Measurements from ENCODE around the gene ARHGAP44.

ARHGAP44 gene

GRCh38 chr17:12936501-12936900 lies 147.2 kb downstream of the ARHGAP44 start:
- H3K27ac ChIP-seq = no peak overlapping the region
- TF ChIP-seq ZFX (IDR thresholded peaks at IDR 0.05; ENCODE audit: borderline replicate concordance) (no peak), CTCF (IDR thresholded peaks at IDR 0.05) (no peak)

DNA sequence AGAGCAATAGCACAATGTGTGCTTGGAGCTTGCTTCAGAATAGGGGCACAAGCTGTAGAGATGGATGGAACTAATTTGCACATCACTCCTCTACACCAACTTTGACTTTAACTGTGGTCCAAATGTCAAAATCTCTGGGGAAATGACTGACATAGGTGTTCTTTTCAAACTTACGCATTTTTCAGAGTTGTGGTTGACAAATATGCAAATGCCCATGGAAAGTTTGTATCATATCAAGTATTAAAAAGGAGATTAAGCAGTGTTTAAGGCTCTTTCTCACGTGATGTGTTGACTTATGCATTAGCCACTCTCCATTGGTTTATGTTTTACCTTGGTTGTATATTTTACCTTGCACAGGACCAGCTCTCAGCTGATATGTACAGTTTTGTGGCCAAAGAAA lies 151.4 kb downstream of the ARHGAP44 start:
- TF ChIP-seq ZFX (IDR thresholded peaks at IDR 0.05; ENCODE audit: borderline replicate concordance) = no peak
- no peak for TF ChIP-seq CTCF (IDR thresholded peaks at IDR 0.05)

GRCh38 chr17:12947047-12947446 lies 157.7 kb downstream of the ARHGAP44 start:
- no peak for TF ChIP-seq ZFX (IDR thresholded peaks at IDR 0.05; ENCODE audit: borderline replicate concordance)
- no peak for TF ChIP-seq CTCF (IDR thresholded peaks at IDR 0.05)

More for the DNA sequence above, 151.4 kb downstream of the ARHGAP44 start:
- no peak overlapping the region for H3K27ac ChIP-seq

GRCh38 chr17:12952012-12952411 lies 162.7 kb downstream of the ARHGAP44 start:
- H3K27ac ChIP-seq = no peak overlapping the region
- no peak for TF ChIP-seq CTCF (IDR thresholded peaks at IDR 0.05)
- TF ChIP-seq ZFX (IDR thresholded peaks at IDR 0.05; ENCODE audit: borderline replicate concordance) = no peak

More at GRCh38 chr17:12947047-12947446, 157.7 kb downstream of the ARHGAP44 start:
- no peak overlapping the region for H3K27ac ChIP-seq

DNA sequence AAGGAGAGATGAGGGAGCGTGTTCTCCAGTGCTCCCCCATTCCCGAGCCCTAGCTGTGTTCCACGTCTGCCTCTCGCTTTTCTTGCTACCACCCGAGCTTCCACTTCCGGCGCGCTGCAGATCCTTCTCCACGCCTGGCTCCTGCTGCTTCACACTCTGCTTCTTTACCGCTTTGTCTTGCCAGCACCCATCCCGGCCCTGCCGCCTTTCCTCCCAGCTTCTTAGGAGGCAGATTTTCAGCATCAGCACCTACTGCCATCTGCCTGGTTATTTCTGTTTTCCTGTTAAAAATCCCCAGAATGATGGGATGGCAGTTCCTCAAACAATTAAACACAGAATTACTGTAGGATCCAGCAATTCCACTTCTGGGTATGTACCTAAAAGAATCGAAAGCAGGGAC lies 163.9 kb downstream of the ARHGAP44 start:
- no peak overlapping the region for H3K27ac ChIP-seq
- TF ChIP-seq CTCF (IDR thresholded peaks at IDR 0.05) (no peak), ZFX (IDR thresholded peaks at IDR 0.05; ENCODE audit: borderline replicate concordance) (no peak)

DNA sequence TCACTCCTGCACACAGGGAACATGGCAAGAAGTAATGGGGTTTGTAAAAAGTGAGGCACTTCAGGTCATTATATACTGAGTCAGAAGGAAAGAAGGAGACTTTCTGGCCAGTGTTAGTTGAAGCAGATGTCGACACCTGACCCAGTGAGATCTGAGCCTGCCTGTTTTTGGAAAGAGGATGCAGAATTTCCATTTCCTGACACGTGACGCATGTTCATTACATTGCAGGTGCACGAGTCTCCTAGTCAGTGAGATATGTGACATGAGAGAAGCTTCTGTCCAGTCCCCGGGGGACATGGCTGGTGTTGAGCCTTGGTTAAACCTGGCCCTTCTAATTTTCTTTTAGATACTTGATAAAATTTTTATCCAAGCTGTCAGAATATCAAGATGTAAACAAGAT lies 166.2 kb downstream of the ARHGAP44 start:
- no peak overlapping the region for H3K27ac ChIP-seq

DNA sequence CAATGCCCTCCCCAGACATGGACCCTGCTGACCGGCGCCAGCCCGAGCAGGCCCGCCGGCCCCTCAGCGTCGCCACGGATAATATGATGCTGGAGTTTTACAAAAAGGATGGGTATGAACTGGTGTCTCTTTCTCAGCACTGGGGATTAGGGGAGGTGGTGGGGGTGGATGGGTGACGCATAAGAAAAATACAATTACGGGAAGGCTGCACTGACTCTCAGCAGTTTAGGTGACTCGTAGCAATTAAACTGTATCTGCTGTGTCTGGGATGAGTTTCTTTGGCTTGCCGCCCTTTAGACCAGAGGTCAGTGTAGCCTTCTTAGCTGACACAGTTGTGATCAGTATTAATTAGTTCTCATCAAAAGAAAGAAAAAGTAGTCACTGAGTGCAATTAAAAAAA lies 169.5 kb downstream of the ARHGAP44 start:
- TF ChIP-seq CTCF (IDR thresholded peaks at IDR 0.05) (no peak), ZFX (IDR thresholded peaks at IDR 0.05; ENCODE audit: borderline replicate concordance) (no peak)

More for the DNA sequence above, 166.2 kb downstream of the ARHGAP44 start:
- TF ChIP-seq ZFX (IDR thresholded peaks at IDR 0.05; ENCODE audit: borderline replicate concordance) (no peak), CTCF (IDR thresholded peaks at IDR 0.05) (no peak)

More for the DNA sequence above, 169.5 kb downstream of the ARHGAP44 start:
- no peak overlapping the region for H3K27ac ChIP-seq

All from 22Rv1 (cell line).